H1 (cell line): Measurements from ENCODE around the gene GTF3C2. TPM values are rescaled to one million over a fixed set of nuclear protein-coding genes. Genes with fewer than 3 reads are reported as not detected.
A peak's percentile ranks its signal among the peaks of the same experiment; 100 is the strongest.

Experiments
- ASH2L ChIP-seq: fragments of 200-600, 300-600 bp; sonication (generic); IDR thresholded peaks from one replicate; pipeline ENCODE4 v1.7.1; 2017; ENCODE audit warnings: low read length
- BACH1 ChIP-seq: IDR thresholded peaks from 2 replicates; pipeline ENCODE4 v1.6.1; 2012; ENCODE audit warnings: low read length, improper control_type of control experiment
- BRCA1 ChIP-seq: IDR thresholded peaks from 2 replicates; pipeline ENCODE4 v1.6.1; 2012; ENCODE audit warnings: low read depth, low read length, improper control_type of control experiment
- CHD1 ChIP-seq: IDR thresholded peaks from 2 replicates; pipeline ENCODE4 v1.6.1; 2012; ENCODE audit warnings: low read depth, low read length, improper control_type of control experiment
- CREB1 ChIP-seq: IDR thresholded peaks from 2 replicates; pipeline ENCODE4 v1.6.1; 2012; ENCODE audit warnings: inconsistent platforms
- EGR1 ChIP-seq: IDR thresholded peaks from 2 replicates; pipeline ENCODE4 v1.6.1; 2011; ENCODE audit warnings: low read depth, low read length, borderline replicate concordance
- EZH2 ChIP-seq: fragments of 200-600 bp; sonication (generic); IDR thresholded peaks from 2 replicates; pipeline ENCODE4 v1.7.1; 2012; ENCODE audit warnings: low read depth, mild to moderate bottlenecking, moderate library complexity, low read length, inconsistent platforms; ENCODE audit not compliant: severe bottlenecking
- GABPA ChIP-seq: IDR thresholded peaks from 2 replicates; pipeline ENCODE4 v1.6.1; 2011; ENCODE audit warnings: mild to moderate bottlenecking, low read length, moderate library complexity, borderline replicate concordance; ENCODE audit not compliant: insufficient read depth
- JUND ChIP-seq: IDR thresholded peaks from 2 replicates; pipeline ENCODE4 v1.6.1; 2011; ENCODE audit warnings: mild to moderate bottlenecking, improper control_type of control experiment, low read length
- KDM5A ChIP-seq: fragments of 200-600 bp; IDR thresholded peaks from 2 replicates; pipeline ENCODE4 v1.7.1; 2012; ENCODE audit warnings: mild to moderate bottlenecking, low read length, inconsistent platforms, mixed read lengths
- MAFK ChIP-seq: IDR thresholded peaks from 2 replicates; pipeline ENCODE4 v1.6.1; 2012; ENCODE audit warnings: low read depth, mild to moderate bottlenecking, improper control_type of control experiment, low read length
- NANOG ChIP-seq: IDR thresholded peaks from 2 replicates; pipeline ENCODE4 v1.6.1; 2011; ENCODE audit warnings: low read length, low read depth, mild to moderate bottlenecking, inconsistent platforms; ENCODE audit not compliant: insufficient read depth, poor library complexity, severe bottlenecking
- RBBP5 ChIP-seq: IDR thresholded peaks from 2 replicates; pipeline ENCODE4 v1.7.1; 2012; ENCODE audit warnings: low read depth, mild to moderate bottlenecking, inconsistent platforms, low read length, moderate library complexity, borderline replicate concordance
- RNF2 ChIP-seq: fragments of 200-900, 300-1000 bp; sonication (generic); IDR thresholded peaks from 2 replicates; pipeline ENCODE4 v1.7.1; 2016; ENCODE audit warnings: borderline replicate concordance, low read depth, mild to moderate bottlenecking, antibody characterized with exemption, low read length; ENCODE audit not compliant: poor library complexity, severe bottlenecking; ENCODE audit errors: missing control alignments
- SAP30 ChIP-seq: fragments of 300-600 bp; sonication (generic); IDR thresholded peaks from 2 replicates; pipeline ENCODE4 v1.7.1; 2012; ENCODE audit warnings: low read length, moderate library complexity, mild to moderate bottlenecking, inconsistent platforms; ENCODE audit not compliant: insufficient read depth, insufficient replicate concordance
- SIN3A ChIP-seq, 2 experiments: IDR thresholded peaks in 1 of 2; conservative IDR thresholded peaks in 1 of 2; 2 replicates each; pipeline ENCODE4 v1.6.1; 2011 to 2012; ENCODE audit warnings: low read length in 2 of 2, improper control_type of control experiment in 1 of 2, low read depth in 1 of 2, mild to moderate bottlenecking in 1 of 2
- SIRT6 ChIP-seq: IDR thresholded peaks from one replicate; pipeline ENCODE4 v1.7.1; 2012; ENCODE audit warnings: low read length, inconsistent platforms
- SP2 ChIP-seq: IDR thresholded peaks from 2 replicates; pipeline ENCODE4 v1.6.1; 2012; ENCODE audit warnings: mild to moderate bottlenecking, low read length, inconsistent platforms
- TAF1 ChIP-seq: IDR thresholded peaks from 2 replicates; pipeline ENCODE4 v1.6.1; 2011; ENCODE audit warnings: mild to moderate bottlenecking, low read depth, low read length
- YY1 ChIP-seq: IDR thresholded peaks from 2 replicates; pipeline ENCODE4 v1.6.1; 2011; ENCODE audit warnings: low read depth, mild to moderate bottlenecking, low read length
- ZNF274 ChIP-seq: IDR thresholded peaks from 2 replicates; pipeline ENCODE4 v1.7.0; 2012; ENCODE audit warnings: low read length, borderline replicate concordance; ENCODE audit errors: extremely low read depth
- polyA plus RNA-seq, 7 experiments: library from polyadenylated mRNA; depleted of rRNA in 3 of 7; stranded (reverse) in 5 of 7; unstranded in 2 of 7; fragments of >200 nt in 5 of 7; fragments of 200-250 nt in 2 of 7; gene quantifications; 1 replicate in 5 of 7; 2 replicates in 1 of 7; 4 replicates in 1 of 7; pipeline versions ENCODE4 v1.2.1 to v1.2.3, GENCODE V29; 2011 to 2013; ENCODE audit warnings: missing spikeins in 2 of 7, mixed read lengths in 2 of 7
- total RNA-seq: library from RNA; stranded (reverse); fragmentation: NEBNext Ultra II Directional; extraction: Animal tissue kit (Norgen Biotek cat#: 25700); gene quantifications from 2 replicates; pipeline ENCODE4 v1.2.1, GENCODE V29; 2021

GTF3C2 gene
- total and polyA plus RNA-seq, 2 of the 8 experiments (the other 6 are each of a cell fraction or from before 2014, with no cell fraction given) = 118 to 127 TPM

DNA sequence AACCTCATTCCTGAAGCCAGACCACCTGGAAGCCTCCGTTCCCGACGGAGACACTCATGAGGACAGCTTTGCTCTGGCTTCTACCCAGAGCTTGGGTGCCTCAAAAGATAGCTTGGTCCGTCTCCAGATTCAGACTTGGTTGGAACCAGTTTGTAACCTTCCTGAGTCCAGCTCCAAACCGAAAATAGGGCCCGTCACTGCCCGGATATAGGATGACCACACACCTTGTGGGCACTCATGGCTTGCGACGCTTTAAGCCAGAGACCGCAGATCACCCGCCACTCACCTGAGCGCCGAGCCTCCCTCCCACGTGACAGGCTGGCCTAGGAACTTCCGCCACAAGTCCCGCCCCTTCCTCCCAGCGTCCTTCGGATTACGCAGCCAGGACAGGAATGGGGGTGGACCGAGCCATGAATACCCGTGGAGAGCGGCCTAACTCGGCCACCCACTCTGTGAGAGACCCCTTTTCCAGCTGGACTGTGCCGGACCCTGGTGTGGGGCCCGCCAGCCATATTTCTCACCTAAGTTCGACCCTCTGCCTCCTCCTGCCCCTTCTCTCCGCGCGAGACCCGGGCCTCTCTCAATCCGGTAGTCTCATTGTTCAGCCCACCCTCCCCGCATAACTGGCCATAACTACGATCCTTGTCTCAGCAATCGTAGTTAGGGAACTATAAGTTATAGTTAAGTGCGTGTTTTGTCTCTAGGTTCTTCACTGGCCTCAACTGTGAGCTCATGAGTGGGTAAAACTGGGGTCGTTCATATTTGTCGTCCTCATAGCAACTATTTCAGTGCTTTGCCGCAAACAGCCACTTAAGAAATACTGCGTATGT lies 33.6 kb downstream of the GTF3C2 start, which contains the start of gene MPV17 (continued):
- no peak for TF ChIP-seq ZNF274
- 0 out of 2 replicates have a peak, but pooled peaks have one; percentile 44 for TF ChIP-seq BACH1
- peak; percentile 79 for TF ChIP-seq TAF1
- TF ChIP-seq KDM5A = 0 out of 2 replicates have a peak, but pooled peaks have one; percentile 25
- peak; percentile 80 for TF ChIP-seq CREB1
- no peak for TF ChIP-seq RNF2
- TF ChIP-seq JUND = peak; percentile 34; the same call in 1 of the 2 replicates
- TF ChIP-seq SIRT6 = no peak
- no peak; the same call in 1 of the 2 replicates for TF ChIP-seq CHD1
- TF ChIP-seq ASH2L = peak; percentile 60
- TF ChIP-seq EZH2 = no peak
- no peak for TF ChIP-seq RBBP5
- no peak for TF ChIP-seq EGR1
- peak in 1 of 2 experiments; percentile 80; a peak in 1 of 4 replicates for TF ChIP-seq SIN3A (conservative IDR thresholded peaks at IDR 0.05 in 1 of 2, IDR thresholded peaks at IDR 0.05 in 1 of 2; ENCODE audit: low read depth in 1 of 2, low read length in 2 of 2)
- peak; percentile 71 for TF ChIP-seq SAP30
- TF ChIP-seq NANOG = no peak
- TF ChIP-seq SP2 = no peak
- peak; percentile 82; the same call in 1 of the 2 replicates for TF ChIP-seq GABPA
- TF ChIP-seq BRCA1 = no peak
- peak; percentile 51; the same call in 1 of the 2 replicates for TF ChIP-seq YY1
- TF ChIP-seq MAFK = no peak
